ENCODE results near the gene PPP2R2C. TPM values are rescaled to one million over a fixed set of nuclear protein-coding genes. Genes with fewer than 3 reads are reported as not detected.

PPP2R2C gene
- total and polyA plus RNA-seq, 2 donors (not counting 1 experiment from before 2014, with no cell fraction given): 0.10 to 0.17 TPM

GRCh38 chr4:6270636-6271121, 201.7 kb downstream of the PPP2R2C start:
- Histone ChIP-seq H3K36me3 (ENCODE audit: control insufficient read depth, insufficient read depth, low read length) (no peaks in the 10 kb centered on the region), H3K4me1 (ENCODE audit: control insufficient read depth, extremely low read depth, insufficient read depth, low read length) (peaks cover 34% of the 10 kb centered on the region), H3K27ac (ENCODE audit: insufficient read depth, low read length) (no peak overlapping the region), H3K27me3 (ENCODE audit: control insufficient read depth, insufficient read depth, low read length) (peaks cover 5% of the 10 kb centered on the region), H4K20me1 (ENCODE audit: control insufficient read depth, extremely low read depth, insufficient read depth, low read length) (no peaks in the 10 kb centered on the region), H3K4me3 (replicated peaks in 1 of 4; ENCODE audit: control extremely low read depth in 1 of 4, insufficient read depth in 1 of 4, low read depth in 3 of 4, low read length in 4 of 4) (peak overlapping the region; percentile 47 to 93 (median 58)), H3K9me3 (ENCODE audit: control insufficient read depth, insufficient read depth, low read depth, low read length) (no peaks in the 10 kb centered on the region), H2AFZ (ENCODE audit: low read length) (no peak overlapping the region), H3K79me2 (ENCODE audit: control insufficient read depth, insufficient read depth, low read length) (peaks cover 2% of the 10 kb centered on the region), H3K4me2 (ENCODE audit: extremely low read depth, insufficient read depth, low read length) (peak overlapping the region; percentile 89), H3K9ac (ENCODE audit: insufficient read depth, low read length) (peak overlapping the region; percentile 89)
- DNase-seq (ENCODE audit: low read depth in 2 of 2): peak; percentile 15 to 51
- no peak for TF ChIP-seq CTCF (conservative IDR thresholded peaks at IDR 0.05 in 1 of 2, IDR thresholded peaks at IDR 0.05 in 1 of 2; ENCODE audit: low read depth in 1 of 2, low read length in 2 of 2)

Other genes with a start within 250 kb of the PPP2R2C start
- gene WFS1, start 202.8 kb downstream of the PPP2R2C start, total RNA-seq: 18.5 and 37.5 TPM in 2 replicates
- 25.7 and 27.2 TPM in 2 replicates for gene WFS1, start 202.8 kb downstream of the PPP2R2C start, polyA plus RNA-seq
- gene MAN2B2, start 102.6 kb upstream of the PPP2R2C start, total RNA-seq: 11.8 and 19.0 TPM in 2 replicates
- 24.8 and 27.2 TPM in 2 replicates for gene MAN2B2, start 102.6 kb upstream of the PPP2R2C start, polyA plus RNA-seq
- 92.2 and 99.1 TPM in 2 replicates for gene MRFAP1, start 168.1 kb upstream of the PPP2R2C start, total RNA-seq
- 261 and 301 TPM in 2 replicates for gene MRFAP1, start 168.1 kb upstream of the PPP2R2C start, polyA plus RNA-seq
- gene S100P, start 221.3 kb upstream of the PPP2R2C start, total RNA-seq: not detected in 2 replicates
- gene S100P, start 221.3 kb upstream of the PPP2R2C start, polyA plus RNA-seq: not detected in 2 replicates
- gene MRFAP1L1, start 237.3 kb upstream of the PPP2R2C start, total RNA-seq: 41.6 and 45.5 TPM in 2 replicates
- gene MRFAP1L1, start 237.3 kb upstream of the PPP2R2C start, polyA plus RNA-seq: 64.7 and 77.4 TPM in 2 replicates
- gene BLOC1S4, start 243.6 kb upstream of the PPP2R2C start, total RNA-seq: 10.8 and 12.2 TPM in 2 replicates
- gene BLOC1S4, start 243.6 kb upstream of the PPP2R2C start, polyA plus RNA-seq: 12.3 and 13.5 TPM in 2 replicates